Stimulated activated CD4-positive, alpha-beta T cell treated with anti-CD3 and anti-CD28 coated beads, TNF-alpha, amount 100 ng/mL, for 4 hours (primary cell): ENCODE measurements around the gene MOSPD3.
"Not testable (repeated sequence)": the region's sequence is repeated elsewhere in the genome, so short reads cannot be mapped to it uniquely, and the experiment has no call there.

Experiments used
- DNase-seq, 3 experiments: peaks; one replicate each; pipeline ENCODE4 v3.0.0-alpha.2; 2020; ENCODE audit warnings: low read depth in 3 of 3

Gene MOSPD3

GRCh38 chr7:100626055-100626454 is 13.7 kb downstream of the MOSPD3 start:
- no peak for DNase-seq

DNA sequence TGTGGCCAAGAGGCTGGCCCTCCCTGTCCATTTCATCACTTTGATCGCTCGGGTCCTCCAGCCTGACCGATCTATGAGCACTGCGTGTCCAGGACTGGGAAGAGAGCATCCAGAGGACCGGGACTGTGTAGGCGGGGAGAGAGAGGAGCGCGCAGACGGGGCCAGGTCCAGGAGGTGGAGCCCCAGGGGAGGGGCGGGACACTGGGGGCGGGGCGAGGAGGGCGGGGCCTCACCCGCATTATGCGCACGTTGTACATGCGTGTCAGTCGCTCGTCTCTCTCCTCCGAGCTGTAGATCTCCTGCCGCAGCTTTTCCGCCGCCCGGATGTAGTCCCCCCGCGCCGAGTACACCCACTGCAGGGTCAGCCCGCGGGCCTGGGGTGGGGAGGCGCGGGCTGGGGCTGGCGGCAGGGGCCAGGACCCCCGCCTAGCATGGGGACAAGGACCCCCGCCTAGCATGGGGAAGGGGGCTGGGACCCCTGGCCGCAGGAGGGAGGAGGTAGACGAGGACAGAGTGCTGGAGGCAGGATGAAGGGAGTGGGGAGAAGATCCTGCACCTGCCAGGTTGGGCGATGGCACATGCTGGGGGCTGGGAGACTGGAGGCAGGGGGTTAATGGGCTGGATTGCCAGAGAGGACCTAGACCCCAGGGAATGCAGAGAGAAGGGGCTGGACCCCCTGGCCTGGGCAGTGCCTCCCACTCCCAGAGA is 14.3 kb downstream of the MOSPD3 start:
- DNase-seq = peak; percentile 74 to 85 (median 80)

DNA sequence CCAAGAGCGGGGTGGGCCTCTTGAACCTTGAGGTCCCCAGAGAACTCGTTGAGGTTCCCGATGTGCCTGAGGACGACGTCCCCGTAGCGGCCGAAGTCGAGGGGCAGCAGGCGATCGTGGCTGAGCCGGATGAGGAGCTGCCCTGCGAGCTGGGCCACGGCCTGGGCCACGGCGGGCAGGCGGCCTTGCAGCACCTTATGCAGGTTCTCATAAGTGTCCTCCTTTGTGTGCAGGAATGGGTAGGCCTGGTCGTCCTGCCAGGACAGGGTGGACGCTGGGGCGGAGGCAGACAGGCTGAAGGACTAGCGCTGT is 14.9 kb downstream of the MOSPD3 start:
- DNase-seq = no peak

DNA sequence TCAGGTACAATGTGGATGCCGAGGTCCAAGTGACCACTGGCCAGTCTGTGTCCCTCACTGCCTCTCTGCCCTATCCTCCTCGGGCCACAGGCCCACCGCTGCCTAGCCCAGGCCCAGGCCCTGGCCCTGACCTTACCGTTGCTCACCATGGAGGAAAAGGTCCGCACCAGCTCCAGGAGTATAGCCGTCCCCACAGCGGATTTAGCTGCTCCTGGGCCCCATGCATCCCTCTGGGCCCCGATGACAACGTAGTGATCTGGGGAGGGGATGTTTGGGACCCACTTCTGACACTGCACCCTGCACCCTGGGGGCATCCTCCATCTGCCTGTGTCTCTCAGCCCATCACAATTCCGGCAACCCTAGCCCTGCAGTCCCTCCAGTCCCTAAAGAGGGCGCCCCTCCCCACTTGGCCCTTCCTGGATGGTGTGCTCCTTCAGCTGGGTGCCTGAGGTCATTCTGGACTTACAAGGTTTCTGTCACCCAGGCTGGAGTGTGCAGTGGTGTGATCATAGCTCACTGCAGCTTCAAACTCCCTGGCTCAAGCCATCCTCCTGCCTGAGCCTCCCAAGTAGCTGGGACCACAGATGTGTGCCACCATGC is 16.9 kb downstream of the MOSPD3 start:
- DNase-seq = no peak

DNA sequence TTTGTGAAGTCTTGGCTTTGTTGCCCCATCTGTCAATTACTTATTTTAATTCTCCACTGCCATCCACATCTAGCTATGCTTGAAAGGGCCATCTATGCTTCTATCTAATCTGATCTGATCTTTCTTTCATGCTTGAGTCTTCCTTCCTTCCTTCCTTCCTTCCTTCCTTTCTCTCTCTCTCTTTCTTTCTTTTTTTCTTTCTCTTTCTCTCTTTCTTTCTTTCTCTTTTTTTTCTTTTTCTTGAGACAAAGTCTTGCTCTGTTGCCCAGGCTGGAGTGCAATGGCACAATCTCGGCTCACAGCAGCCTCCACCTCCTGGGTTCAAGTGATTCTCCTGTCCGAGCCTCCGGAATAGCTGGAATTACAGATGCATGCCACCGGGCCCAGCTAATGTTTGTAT is 17.7 kb downstream of the MOSPD3 start:
- no peak for DNase-seq

DNA sequence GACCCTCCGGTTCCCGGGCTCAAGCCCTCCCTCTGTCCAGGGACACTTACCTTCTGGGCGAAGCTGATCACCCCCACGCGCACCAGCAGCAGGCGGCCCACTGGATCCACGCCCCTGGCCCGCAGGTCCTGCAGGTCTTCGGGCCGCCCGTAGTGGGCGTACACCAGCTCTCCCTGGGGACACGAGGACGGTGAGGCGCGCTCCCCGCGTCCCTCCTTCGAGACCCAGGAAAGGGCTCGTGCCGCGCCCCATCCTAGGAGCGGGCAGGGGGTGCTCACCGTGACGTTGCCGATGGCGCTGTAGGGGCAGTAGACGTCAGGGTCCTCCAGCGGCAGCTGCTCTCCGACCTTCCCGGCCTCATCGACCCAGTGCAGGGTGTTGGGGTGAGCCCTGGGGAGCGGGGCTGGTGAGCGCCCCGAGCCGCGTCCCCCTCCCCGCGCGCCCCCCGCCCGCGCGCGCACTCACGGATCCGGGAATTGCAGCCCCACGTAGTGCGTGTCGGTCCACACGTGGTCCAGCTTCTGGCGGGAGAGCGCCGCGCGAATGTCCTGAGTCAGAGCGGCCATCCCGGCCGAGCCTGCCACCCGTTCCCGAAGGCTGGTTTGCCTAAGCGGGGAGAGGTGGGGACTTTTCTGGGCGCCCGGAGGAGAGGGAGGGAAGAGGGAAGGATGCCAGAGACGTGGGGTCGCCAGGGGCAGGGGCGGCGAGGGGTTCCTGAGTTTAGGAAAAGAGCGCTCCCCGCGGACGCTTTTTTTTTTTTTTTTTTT is 20.8 kb downstream of the MOSPD3 start:
- DNase-seq = peak; percentile 30 to 46 (median 33)

- no peak for DNase-seq
Observed at GRCh38 chr7:100639995-100640516, 27.7 kb downstream of the MOSPD3 start.

- no peak for DNase-seq
Observed at GRCh38 chr7:100640517-100641440, 28.4 kb downstream of the MOSPD3 start.

- DNase-seq = no peak
Observed at GRCh38 chr7:100641463-100641859, 29.1 kb downstream of the MOSPD3 start, which contains the start of gene TFR2. TSS of gene TFR2 (minus strand) at chr7:100641552. CDS start at chr7:100641509, 43 bp downstream.

GRCh38 chr7:100641860-100642533 is 29.7 kb downstream of the MOSPD3 start:
- DNase-seq = no peak

- no peak for DNase-seq
Observed at GRCh38 chr7:100642534-100642907, 30.2 kb downstream of the MOSPD3 start.

- no peak for DNase-seq
Observed at GRCh38 chr7:100649826-100650565, 37.7 kb downstream of the MOSPD3 start.

DNA sequence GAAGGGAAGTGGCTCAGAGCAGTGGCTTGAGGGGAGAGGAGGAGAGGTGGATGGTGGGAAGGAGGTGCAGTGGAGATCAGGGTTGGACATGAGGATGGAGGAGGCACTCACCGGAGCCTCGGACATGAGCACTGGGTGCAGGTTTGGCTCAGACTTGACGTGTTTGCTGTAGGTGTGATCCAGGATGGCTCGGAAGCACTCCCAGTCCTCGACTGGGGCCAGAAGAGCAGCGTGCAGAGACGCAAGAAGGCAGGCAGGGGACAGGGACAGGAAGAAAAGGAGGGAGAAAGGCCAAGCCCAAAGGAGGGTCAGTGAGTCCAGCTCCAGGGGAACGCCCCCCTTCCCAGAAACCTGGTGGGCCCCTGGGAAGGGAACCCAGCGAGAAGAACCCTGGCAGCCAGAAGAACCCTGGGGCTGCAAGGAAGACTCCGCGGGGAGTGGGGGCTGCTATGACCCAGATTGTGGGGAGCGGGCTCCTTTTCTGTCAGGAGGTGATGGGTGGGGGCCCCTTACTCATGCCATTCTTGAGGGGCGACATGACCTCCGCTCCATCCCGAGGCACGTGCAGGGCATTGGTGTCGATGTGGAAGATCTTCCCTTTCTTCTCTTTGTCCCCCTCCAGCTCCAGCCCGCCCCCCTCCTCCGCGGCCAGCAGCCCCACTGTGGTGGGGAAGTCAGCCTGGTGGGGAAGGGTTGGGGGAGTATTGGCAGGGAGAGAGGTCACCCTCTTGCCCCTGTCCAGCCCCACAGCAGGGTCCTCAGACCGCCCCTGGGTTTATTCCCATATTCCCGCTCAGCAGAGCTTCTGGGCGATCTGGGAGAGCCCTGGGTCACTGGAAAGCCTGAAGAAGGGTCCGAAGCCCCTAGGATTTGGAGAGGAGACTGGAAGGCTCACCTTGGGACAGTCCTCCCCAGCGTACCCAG is 42.8 kb downstream of the MOSPD3 start:
- DNase-seq = no peak

DNA sequence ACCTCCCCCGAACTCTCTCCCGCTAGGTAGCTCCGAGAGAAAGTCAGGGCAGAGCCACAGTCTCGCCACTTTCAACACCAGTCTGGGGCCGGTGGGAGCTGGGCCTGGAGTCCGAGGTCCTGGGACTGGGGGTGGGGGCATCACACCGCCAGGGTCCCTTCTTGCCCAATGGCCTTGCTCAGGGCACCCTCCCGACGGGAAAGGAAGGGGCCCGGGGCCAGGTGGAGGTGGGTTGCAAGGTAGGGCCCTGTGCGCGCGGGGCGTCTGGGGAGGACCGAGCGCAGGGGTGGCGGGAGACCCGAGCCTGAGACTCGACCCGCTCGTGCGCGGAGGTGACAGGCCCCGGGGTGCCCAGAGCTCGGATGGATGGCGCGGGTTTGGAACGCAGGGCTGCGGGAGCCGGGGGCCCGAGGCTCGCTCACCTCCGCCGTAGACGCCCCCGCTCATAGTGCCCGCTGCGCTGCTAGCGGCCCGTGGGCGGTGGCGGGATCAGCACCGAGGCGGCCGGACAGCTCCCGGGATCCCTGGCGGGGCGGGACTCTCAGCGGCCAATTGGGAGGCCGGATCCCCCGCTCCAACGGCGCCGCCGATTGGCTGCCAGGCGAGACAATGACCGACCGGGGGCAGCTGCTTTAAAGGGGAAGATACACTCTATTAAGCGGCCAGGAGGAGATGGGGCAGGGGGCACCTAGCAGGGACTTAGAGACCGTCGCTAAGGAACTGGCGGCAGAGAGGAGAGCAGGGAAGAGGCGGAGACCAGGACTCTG is 43.8 kb downstream of the MOSPD3 start, which contains the start of gene ACTL6B:
Gene ACTL6B, minus strand, starts transcription at position 541 of the 767 bp plus-strand sequence. Its CDS starts 94 bp downstream, at position 447.
- DNase-seq = no peak

DNA sequence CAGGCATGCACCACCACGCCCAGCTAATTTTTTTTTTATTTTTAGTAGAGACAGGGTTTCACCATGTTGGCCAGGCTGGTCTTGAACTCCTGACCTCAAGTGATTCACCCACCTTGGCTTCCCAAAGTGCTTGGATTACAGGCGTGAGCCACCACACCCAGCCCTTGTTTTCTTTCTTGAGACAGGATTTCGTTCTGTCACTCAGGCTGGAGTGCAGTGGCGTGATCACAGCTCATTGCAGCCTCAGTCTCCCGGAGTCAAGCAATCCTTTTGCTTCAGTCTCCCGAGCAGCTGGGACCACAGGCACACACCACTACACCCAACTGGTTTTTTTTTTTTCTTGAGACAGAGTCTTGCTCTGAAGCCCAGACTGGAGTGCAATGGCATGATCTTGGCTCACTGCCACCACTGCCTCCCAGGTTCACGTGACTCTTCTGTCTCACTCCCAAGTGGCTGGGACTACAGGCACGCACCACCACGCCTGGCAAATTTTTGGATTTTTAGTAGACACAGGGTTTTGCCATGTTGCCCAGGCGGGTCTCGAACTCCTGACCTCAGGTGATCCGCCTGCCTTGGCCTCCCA is 49.9 kb downstream of the MOSPD3 start:
- not testable (repeated sequence) for DNase-seq
